Endometrium (tissue), 2 donors: ENCODE results near the gene CMC2.

Experiments
- FAIRE-seq: peaks from 2 replicates; lab custom pipeline; 2012; peaks lifted over from hg19 to GRCh38; lab: Jason Lieb, UNC
- donor health status: control.
- donor health status: control.

Gene CMC2

DNA sequence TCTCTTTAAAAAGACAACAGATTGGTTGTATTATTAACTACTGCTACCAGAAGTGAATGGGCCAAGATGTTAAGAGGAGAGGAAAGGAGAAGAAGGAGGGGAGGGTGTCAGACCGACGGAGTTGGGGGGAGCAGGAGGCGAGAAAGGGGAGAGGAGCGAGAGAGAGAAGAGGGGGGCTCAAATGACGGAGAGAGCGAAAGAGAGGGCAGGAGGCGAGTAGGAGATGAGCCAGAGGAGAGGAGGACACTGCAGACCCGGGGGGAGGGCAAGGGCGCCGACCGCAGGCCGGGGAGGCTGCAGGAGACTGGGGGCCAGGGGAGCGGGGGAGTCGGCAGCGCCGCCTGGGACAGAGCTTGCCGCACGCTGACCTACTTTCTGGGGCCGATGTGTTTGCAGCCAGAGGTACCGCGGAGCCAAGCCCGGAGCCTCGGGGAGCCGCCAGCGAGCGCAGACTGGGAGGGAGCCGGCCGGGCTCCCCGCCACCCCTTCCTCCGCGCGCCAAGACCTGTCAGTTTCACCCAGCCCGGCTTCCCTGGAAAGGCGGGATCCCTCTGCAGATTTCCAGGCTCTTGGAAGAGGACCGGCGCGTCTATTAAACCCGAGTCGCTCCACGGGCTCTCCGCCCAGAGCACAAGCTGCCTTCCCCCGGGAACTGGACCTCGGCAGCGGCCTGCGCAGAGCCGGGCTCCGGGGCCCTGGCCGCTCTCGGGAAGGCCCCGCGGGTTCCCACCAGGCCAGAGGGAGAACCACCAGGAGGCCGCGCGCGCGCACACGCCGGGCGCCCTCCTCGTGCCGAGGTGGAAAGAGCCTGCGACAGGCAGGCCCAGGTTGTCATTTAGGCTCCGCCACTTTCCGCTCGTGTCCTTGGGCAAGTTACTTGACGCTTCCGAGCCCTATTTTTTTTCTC, 74.6 kb downstream of the CMC2 start:
- no peak for FAIRE-seq

- FAIRE-seq, result no peak
Measured at GRCh38 chr16:80924372-80924978, 82.2 kb downstream of the CMC2 start.

DNA sequence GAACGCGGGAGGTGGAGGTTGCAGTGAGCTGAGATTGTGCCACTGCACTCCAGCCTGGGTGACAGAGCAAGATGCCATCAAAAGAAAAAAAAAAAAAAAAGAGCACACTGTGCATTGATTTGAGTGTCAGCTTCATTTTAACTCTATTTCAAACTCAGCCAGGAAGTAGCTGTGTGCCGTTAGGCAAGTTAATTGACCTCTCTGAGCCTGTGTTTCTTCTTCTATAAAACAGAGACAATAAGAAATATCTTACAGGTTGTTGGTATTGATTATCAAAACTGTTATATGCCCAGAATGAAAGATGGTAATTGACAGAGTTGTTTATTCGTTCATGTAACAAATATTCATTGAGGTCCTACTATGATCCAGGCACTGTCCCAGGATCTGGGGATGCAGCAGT, 83.3 kb downstream of the CMC2 start:
- no peak for FAIRE-seq
